Middle frontal gyrus (tissue), 1 donor: ENCODE measurements around the gene ASIC1.

Source experiments
- DNase-seq: peaks from one replicate; pipeline ENCODE4 v3.0.0-alpha.2; 2015; ENCODE audit warnings: low spot score; ENCODE audit errors: extremely low spot score

ASIC1 gene

GRCh38 chr12:50060120-50060468 is 2.7 kb downstream of the ASIC1 start:
- DNase-seq = no peak

DNA sequence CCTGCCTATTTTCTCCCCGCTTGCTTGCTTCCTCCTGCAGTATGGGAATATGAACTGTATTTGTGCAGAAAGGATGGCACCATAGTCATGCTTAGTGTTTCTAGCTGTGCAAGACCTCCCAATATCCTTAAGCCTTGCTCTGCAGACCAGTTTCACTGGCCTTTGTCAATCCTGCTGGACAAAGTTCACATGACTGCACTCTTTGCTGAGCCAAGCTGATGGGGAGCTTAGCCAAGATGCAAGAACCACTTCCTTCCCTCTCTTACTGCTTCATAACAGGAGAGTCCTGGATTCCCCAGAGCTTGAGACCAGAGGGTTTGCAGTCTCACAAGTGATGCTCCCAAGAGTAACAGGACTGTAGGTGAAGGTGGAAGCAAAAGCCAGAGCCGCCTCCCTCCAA is 3.8 kb downstream of the ASIC1 start:
- DNase-seq = no peak

- DNase-seq = no peak
These were observed 4.7 kb downstream of the ASIC1 start for GRCh38 chr12:50061946-50062686.

GRCh38 chr12:50062728-50063460 is 5.5 kb downstream of the ASIC1 start:
- DNase-seq = no peak

- no peak for DNase-seq
These were observed 8.4 kb downstream of the ASIC1 start for GRCh38 chr12:50065726-50066310.

DNA sequence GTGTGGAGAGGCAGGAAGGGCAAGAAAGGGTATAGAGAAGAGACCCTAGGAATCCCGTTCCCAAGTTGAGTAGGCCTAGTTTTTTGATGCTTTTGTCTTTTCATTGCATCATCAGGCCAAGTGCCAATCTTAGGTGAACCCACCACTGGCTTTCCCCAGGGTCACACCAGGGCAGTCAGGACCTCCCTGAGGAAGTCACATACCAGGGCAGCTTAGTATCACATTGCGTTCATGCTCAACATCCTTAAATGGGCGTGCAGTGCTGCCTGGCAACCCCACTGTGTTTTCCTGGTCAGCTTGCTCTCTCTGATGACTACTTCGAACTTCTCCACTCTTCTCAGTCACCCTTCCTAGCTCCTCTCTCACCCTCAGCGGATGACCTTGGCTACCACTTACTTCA is 9.0 kb downstream of the ASIC1 start:
- no peak for DNase-seq

DNA sequence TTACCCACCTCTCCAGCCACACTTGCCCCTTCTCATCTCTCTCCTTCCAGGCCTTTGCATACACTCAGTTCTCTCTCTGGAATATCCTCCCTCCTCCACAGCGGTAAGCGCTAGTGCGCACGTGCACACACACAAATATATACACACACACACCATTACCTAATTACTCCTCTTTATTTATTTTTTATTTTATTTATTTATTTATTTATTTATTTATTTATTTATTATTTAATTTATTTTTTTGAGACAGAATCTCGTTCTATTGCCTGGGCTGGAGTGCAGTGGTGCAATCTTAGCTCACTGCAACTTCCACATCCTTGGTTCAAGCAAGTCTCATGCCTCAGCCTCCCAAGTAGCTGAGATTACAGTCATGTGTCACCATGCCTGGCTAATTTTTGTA is 11.7 kb downstream of the ASIC1 start:
- DNase-seq = no peak

- no peak for DNase-seq
These were observed 12.1 kb downstream of the ASIC1 start for GRCh38 chr12:50069539-50069938.

DNA sequence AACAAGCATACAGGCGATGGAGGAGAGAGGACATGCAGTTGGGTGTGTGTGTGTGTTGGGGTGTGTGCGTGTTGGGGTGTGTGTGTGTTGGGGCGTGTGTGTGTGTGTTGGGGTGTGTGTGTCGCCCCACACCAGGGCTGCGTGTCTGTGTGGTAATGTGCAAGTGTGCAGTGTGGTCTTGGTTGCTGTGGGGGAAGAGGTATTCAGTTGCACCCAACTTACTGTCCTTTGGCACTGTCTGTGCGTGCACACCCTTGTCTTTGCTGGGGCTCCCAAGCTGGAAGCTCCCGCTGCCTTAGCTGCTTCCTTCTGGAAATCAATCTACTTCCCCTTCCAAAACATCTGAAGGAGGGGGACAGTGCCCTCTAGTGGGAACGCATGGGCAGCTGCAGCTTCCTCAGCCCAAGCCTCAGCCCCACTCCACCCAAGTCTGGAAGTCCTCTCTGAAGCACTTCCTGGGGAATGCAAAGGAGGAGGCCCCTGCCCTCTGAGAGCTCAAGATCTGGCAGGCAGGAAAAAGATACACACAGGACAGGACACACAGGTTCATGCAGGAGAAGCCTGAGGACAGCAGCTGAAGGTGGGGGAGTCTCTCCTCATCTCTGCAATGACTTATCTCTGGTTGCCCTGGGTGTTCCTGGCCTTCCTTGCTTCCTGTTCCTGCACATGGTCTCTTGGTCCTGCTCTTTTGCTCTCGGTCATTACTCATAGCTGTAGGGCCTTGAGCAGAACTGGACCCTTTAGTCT is 13.1 kb downstream of the ASIC1 start:
- DNase-seq = peak; percentile 73

DNA sequence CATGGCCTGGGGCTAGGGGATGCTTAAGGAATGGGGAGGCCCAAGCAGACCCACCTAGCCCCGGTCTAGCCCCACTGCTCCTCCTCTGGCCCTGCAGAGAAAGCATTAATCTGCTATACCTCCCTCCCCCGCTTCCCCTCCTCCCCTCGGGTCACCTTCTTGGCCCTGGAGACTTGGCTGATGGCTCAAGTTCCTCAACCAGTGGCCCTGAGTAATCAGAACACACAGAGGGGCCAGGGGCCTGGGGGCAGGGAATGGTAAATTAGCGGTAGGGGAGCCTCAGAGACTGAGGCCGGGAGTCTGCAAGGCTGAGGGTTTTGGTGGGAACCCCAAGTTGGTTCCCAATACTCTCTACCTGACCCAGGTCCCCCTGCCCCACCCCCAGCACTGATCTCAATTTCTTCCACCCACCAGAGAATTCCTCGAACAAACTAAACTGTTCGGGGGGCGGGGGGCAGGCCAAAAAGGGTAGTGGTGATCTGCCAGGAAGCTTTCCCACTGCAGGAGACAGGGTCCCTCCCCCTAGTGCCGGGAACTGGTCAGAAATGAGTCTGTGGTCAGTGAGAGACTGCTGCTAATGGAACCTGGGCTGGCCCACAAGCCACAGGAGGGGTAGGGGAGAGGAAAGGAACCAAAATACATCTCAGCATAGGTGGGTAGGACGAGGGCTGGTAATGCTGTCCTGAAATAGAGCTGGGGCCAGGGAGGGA is 15.0 kb downstream of the ASIC1 start:
- no peak for DNase-seq

GRCh38 chr12:50073206-50073605 is 15.8 kb downstream of the ASIC1 start:
- DNase-seq = no peak

GRCh38 chr12:50073712-50074111 is 16.3 kb downstream of the ASIC1 start:
- no peak for DNase-seq

GRCh38 chr12:50074936-50075807 is 17.8 kb downstream of the ASIC1 start:
- peak; percentile 61 for DNase-seq

GRCh38 chr12:50075808-50076170 is 18.4 kb downstream of the ASIC1 start:
- no peak for DNase-seq

DNA sequence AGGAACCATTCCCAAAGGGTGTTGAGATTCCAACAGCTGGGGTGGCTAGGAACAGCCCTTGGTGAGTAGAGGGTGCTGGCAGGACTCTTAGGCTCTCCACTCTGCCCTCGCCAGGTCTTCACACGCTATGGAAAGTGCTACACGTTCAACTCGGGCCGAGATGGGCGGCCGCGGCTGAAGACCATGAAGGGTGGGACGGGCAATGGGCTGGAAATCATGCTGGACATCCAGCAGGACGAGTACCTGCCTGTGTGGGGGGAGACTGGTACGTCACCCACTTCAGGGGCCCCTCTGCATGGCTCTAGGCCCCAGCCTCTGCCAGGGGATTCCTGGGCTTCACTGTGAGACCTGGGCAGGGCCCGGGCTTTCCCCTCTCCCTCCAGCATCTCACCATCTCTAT is 19.7 kb downstream of the ASIC1 start:
- no peak for DNase-seq

GRCh38 chr12:50078281-50078680 is 20.9 kb downstream of the ASIC1 start:
- no peak for DNase-seq

DNA sequence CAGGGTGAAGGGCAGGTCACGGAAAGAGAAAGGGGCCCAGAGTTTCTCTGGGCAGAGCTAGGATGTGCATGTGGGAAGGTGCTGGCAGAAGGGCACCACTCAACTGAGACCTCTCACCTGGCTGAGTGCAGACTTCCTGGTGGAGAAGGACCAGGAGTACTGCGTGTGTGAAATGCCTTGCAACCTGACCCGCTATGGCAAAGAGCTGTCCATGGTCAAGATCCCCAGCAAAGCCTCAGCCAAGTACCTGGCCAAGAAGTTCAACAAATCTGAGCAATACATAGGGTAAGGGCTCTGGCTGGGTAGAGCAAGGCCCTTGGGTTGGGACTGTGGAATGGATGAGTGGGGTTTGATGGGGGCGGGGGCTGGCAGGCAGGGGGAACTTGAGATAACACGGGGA is 22.4 kb downstream of the ASIC1 start:
- no peak for DNase-seq

DNA sequence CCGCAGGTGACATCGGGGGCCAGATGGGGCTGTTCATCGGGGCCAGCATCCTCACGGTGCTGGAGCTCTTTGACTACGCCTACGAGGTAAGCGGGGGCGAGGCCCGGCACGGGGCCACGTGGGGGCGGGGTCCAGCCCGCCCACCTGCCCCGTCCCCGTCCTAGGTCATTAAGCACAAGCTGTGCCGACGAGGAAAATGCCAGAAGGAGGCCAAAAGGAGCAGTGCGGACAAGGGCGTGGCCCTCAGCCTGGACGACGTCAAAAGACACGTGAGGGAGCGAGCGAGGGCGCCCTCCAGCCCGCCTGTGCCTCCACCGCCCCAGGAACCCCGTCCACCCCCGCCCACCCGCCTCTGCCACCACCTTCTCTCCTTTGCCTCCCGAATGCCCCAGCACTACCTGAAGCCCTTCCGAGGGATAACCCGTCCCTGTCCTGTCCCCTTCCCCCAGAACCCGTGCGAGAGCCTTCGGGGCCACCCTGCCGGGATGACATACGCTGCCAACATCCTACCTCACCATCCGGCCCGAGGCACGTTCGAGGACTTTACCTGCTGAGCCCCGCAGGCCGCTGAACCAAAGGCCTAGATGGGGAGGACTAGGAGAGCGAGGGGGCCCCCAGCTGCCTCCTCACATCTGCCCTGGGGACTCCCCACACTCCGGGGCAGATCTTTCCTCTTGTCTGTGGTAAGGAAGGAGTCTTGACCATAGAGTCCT is 23.9 kb downstream of the ASIC1 start:
- DNase-seq = no peak

- no peak for DNase-seq
These were observed 25.2 kb downstream of the ASIC1 start for GRCh38 chr12:50082644-50083043.

DNA sequence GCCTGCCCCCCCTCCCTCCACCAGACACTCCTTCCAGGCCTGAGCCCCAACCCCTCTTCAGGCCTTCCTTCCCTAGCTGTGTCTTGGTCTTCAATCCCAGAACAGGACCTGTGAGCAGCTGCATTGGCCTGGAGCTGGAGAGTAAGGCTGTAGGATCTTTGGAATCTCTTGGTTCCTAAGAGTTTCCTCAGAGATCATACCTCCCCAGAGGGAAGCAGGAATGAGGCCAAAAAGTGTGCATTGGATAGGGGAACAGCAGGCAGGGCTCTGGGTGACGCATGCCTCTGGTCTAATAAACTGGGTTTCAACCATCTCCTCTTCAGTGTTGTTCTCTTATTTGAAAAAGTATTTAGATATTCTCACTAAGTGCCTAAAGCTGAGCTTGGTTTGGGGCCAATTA is 25.9 kb downstream of the ASIC1 start:
- DNase-seq = no peak
